Activated naive CD8-positive, alpha-beta T cell (primary cell): ENCODE results near the gene VAV2.
A peak's percentile ranks its signal among the peaks of the same experiment; 100 is the strongest.

Experiments
- H3K27ac Mint-ChIP-seq: one replicate; pipeline ENCODE4 v1.8.0; 2021; ENCODE audit warnings: mixed read lengths
- H3K27me3 Mint-ChIP-seq: one replicate; pipeline ENCODE4 v1.8.0; 2021; ENCODE audit warnings: mixed read lengths
- H3K36me3 Mint-ChIP-seq: one replicate; pipeline ENCODE4 v1.8.0; 2021; ENCODE audit warnings: mixed read lengths
- H3K4me1 Mint-ChIP-seq: one replicate; pipeline ENCODE4 v1.8.0; 2021; ENCODE audit warnings: low read depth, mixed read lengths
- H3K4me3 Mint-ChIP-seq: one replicate; pipeline ENCODE4 v1.8.0; 2021; ENCODE audit warnings: mild to moderate bottlenecking, mixed read lengths
- H3K9me3 Mint-ChIP-seq: one replicate; pipeline ENCODE4 v1.8.0; 2021; ENCODE audit warnings: low read depth, mixed read lengths

VAV2 gene

DNA sequence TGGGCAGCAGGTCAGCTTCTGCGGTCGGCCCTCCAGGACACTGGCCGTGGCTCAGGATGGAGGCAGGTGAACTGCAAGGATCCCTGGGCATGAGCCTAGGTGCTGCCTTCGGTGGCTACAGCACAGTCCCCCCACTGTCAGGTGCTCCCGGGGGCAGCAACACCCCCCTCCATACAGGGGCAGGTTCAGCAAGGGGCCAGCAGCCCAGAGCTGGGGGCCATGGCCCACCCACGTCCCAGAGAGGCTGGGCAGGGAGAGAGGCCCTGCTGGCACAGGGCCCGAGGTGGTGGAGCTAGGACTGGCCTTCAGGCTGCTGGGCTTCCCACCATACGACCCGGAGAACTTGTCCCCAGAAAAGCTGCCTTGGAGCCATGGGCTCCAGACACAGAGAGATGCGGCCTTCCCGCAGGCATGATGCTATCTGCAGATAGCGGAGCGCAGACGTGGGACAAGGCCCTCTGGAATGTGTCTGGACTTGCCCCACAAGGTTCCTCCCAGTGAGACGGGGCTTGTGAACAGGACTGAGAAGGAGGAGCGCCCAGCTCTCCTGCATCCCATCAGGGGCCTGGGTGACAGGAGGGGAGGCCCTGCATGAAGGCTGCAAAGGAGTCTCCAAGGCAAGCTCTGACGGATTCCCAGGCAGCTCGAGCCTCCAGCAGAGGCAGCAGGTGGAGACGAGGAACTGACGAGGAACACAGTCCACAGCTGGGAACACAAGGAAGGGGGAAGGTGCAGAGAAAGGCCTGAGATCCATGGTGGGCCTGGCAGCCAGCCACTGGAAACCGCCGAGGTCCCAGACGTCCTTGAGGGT lies 111.1 kb downstream of the VAV2 start:
- Mint-ChIP-seq H3K4me1 (no peaks in the 10 kb centered on the region), H3K27me3 (no peaks in the 10 kb centered on the region), H3K36me3 (no peaks in the 10 kb centered on the region), H3K9me3 (no peaks in the 10 kb centered on the region), H3K27ac (no peak overlapping the region), H3K4me3 (no peak overlapping the region)

- H3K27me3 Mint-ChIP-seq, result no peaks in the 10 kb centered on the region
- H3K36me3 Mint-ChIP-seq, result no peaks in the 10 kb centered on the region
- no peak overlapping the region for H3K27ac Mint-ChIP-seq
- no peak overlapping the region for H3K4me3 Mint-ChIP-seq
- H3K4me1 Mint-ChIP-seq, result no peaks in the 10 kb centered on the region
- no peaks in the 10 kb centered on the region for H3K9me3 Mint-ChIP-seq
These were observed 112.0 kb downstream of the VAV2 start for GRCh38 chr9:133880136-133880535.

DNA sequence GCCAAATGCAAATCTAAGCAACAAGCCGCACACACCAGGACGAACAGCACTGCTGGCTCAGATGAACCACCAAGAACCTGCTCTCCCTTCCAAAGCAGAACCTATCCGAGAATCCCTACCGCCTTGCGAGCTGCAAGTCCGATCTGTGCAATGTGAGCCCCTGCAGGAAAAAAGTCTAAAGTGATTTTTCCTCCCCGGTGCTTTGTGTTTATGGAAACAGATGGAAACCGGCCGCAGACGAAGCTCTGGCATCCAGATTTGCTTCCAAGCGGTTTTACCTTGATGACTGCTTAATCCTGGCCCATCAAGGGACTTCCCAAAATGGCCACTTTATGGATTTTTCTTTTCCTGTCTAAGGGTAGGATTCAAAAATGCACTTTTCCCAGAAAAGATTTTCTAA lies 112.5 kb downstream of the VAV2 start:
- Mint-ChIP-seq H3K4me3 (no peak overlapping the region), H3K36me3 (no peaks in the 10 kb centered on the region), H3K27me3 (no peaks in the 10 kb centered on the region), H3K4me1 (no peaks in the 10 kb centered on the region), H3K27ac (no peak overlapping the region), H3K9me3 (no peaks in the 10 kb centered on the region)

DNA sequence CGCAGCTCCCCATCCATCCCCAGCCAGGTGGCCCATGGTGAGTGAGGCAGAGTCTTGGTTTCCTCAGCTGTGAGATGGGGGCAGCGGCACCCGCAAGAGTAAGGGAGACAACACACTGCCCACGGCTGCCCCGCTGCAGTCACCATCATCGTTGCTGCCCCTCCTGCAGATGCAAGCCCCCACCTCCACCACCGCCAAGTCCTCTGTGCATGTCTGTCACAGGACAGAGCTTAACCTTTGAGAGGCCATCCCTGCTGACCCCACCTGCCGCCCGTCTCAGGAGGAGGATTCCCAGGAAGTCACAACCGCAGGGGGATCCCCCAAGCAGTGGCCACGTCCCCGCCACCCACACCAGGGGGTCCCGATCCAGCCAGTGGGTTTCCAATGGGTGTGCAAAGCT lies 113.7 kb downstream of the VAV2 start:
- Mint-ChIP-seq H3K4me3 (no peak overlapping the region), H3K9me3 (no peaks in the 10 kb centered on the region), H3K36me3 (no peaks in the 10 kb centered on the region), H3K4me1 (no peaks in the 10 kb centered on the region), H3K27me3 (no peaks in the 10 kb centered on the region), H3K27ac (no peak overlapping the region)

GRCh38 chr9:133877967-133878366 lies 114.2 kb downstream of the VAV2 start:
- Mint-ChIP-seq H3K9me3 (no peaks in the 10 kb centered on the region), H3K36me3 (no peaks in the 10 kb centered on the region), H3K4me1 (no peaks in the 10 kb centered on the region), H3K27me3 (no peaks in the 10 kb centered on the region), H3K27ac (no peak overlapping the region), H3K4me3 (no peak overlapping the region)

DNA sequence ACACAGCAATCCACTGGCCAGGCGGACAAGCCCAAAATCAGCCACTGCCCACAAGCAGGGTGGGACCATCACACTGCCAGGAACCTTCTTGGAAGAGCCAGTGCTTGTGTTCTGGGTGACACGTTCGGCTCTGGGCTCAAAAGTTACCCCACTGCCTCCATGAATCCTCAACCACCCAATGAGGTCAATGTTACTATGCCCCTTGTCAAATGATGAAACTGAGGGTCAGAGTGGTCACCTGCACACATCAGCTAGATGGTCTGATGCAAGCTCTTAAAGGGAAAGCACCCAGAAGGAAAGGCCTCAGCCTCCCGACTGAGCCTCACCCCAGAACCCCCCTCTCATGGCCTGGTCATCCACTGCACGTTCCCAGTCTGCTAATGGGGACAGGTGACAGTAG lies 114.8 kb downstream of the VAV2 start:
- Mint-ChIP-seq H3K27ac (no peak overlapping the region), H3K9me3 (no peaks in the 10 kb centered on the region), H3K36me3 (no peaks in the 10 kb centered on the region), H3K4me1 (no peaks in the 10 kb centered on the region), H3K27me3 (no peaks in the 10 kb centered on the region), H3K4me3 (no peak overlapping the region)

GRCh38 chr9:133876836-133877235 lies 115.3 kb downstream of the VAV2 start:
- Mint-ChIP-seq H3K4me1 (no peaks in the 10 kb centered on the region), H3K36me3 (no peaks in the 10 kb centered on the region), H3K27me3 (no peaks in the 10 kb centered on the region), H3K9me3 (no peaks in the 10 kb centered on the region), H3K27ac (no peak overlapping the region), H3K4me3 (no peak overlapping the region)

DNA sequence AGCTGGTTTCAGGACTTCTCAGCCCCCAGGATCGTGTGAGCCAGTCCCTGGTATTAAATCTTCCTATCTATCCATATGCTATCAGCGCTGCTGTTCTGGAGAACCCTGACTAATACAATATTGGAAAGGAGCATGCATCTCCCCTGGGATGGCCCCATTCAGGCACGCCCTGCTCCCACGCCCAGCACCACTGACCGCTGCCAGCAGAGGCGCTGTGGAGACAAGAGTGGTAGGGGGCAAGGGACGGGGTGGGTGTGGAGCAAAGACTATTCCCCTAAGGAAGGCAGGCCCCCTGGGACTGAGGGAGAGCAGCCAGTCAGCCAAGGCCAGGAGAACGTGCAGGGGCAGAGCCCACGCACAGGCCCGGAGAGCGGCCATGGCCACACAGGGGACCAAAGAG lies 116.0 kb downstream of the VAV2 start:
- Mint-ChIP-seq H3K4me3 (no peak overlapping the region), H3K27me3 (no peaks in the 10 kb centered on the region), H3K9me3 (no peaks in the 10 kb centered on the region), H3K27ac (no peak overlapping the region), H3K4me1 (no peaks in the 10 kb centered on the region), H3K36me3 (no peaks in the 10 kb centered on the region)

- H3K4me3 Mint-ChIP-seq, result no peak overlapping the region
These were observed 117.0 kb downstream of the VAV2 start for GRCh38 chr9:133875131-133875530.

GRCh38 chr9:133874659-133875058 lies 117.5 kb downstream of the VAV2 start:
- no peak overlapping the region for H3K4me3 Mint-ChIP-seq

More at GRCh38 chr9:133875131-133875530, 117.0 kb downstream of the VAV2 start:
- Mint-ChIP-seq H3K4me1 (peaks cover 4% of the 10 kb centered on the region), H3K27me3 (no peaks in the 10 kb centered on the region), H3K9me3 (no peaks in the 10 kb centered on the region), H3K27ac (no peak overlapping the region), H3K36me3 (no peaks in the 10 kb centered on the region)

DNA sequence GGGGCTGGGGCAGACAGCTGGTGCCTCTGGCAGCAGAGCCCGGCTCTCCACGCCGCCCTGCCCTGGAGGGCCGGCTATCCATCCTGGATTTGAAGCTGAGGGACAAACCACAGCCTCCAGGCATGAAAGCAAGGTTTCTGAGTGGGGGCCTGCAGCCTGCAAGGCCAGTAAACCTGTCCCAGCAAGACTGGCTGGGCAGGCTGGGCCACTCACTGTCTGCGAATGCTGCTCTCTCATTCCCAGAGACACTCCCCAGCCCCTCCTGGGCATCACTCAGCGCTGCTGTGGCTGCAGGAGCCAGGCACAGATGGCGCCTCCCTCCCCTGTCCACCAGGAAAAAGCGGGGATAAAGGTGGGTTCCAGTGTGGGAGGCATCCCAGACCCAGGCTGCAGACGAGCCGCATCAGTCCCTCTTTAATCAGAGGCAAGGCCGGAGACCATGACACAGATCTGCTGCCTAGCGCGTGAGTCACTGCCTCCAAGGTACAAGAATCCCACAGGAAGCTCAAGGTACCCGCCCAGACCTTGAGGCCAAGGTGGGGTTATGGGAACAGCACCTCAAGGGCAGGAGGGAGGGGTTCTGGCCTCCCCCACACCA lies 118.0 kb downstream of the VAV2 start:
- H3K4me1 Mint-ChIP-seq, result peaks cover 11% of the 10 kb centered on the region
- no peaks in the 10 kb centered on the region for H3K9me3 Mint-ChIP-seq
- H3K27me3 Mint-ChIP-seq, result peaks cover 2% of the 10 kb centered on the region
- H3K36me3 Mint-ChIP-seq, result no peaks in the 10 kb centered on the region
- peak overlapping the region; percentile 6 for H3K27ac Mint-ChIP-seq
- H3K4me3 Mint-ChIP-seq, result no peak overlapping the region

More at GRCh38 chr9:133874659-133875058, 117.5 kb downstream of the VAV2 start:
- no peaks in the 10 kb centered on the region for H3K9me3 Mint-ChIP-seq
- no peak overlapping the region for H3K27ac Mint-ChIP-seq
- peaks cover under 1% of the 10 kb centered on the region for H3K27me3 Mint-ChIP-seq
- H3K4me1 Mint-ChIP-seq, result peaks cover 9% of the 10 kb centered on the region
- no peaks in the 10 kb centered on the region for H3K36me3 Mint-ChIP-seq

DNA sequence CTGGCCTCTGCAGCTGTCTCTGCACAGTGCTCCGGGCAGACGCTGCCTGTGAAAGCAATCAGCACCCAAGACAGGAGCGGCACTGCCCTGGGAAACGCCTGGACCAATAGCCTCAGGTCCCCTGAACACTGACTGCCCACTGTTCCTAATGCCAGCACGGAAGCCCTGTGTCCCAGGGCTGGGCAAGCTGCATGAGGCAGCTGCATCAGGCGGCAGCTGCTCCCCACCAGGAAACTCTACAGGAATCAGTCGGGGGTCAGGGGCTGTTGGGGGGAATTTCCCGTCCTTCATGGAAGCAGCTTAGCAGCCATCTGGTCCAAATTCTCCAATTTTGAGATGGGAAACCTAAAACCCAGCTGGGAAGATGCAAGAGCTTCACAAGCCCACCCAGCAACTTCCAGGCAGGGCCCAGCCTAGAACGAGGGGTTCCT lies 118.6 kb downstream of the VAV2 start:
- Mint-ChIP-seq H3K9me3 (no peaks in the 10 kb centered on the region), H3K36me3 (no peaks in the 10 kb centered on the region), H3K4me3 (no peak overlapping the region), H3K27me3 (peaks cover 2% of the 10 kb centered on the region), H3K27ac (no peak overlapping the region), H3K4me1 (peaks cover 11% of the 10 kb centered on the region)

GRCh38 chr9:133873009-133873408 lies 119.1 kb downstream of the VAV2 start:
- Mint-ChIP-seq H3K27me3 (peaks cover 2% of the 10 kb centered on the region), H3K4me3 (no peak overlapping the region), H3K36me3 (no peaks in the 10 kb centered on the region), H3K4me1 (peaks cover 11% of the 10 kb centered on the region), H3K27ac (no peak overlapping the region), H3K9me3 (no peaks in the 10 kb centered on the region)

GRCh38 chr9:133870598-133871595 lies 121.2 kb downstream of the VAV2 start:
- Mint-ChIP-seq H3K36me3 (no peaks in the 10 kb centered on the region), H3K27ac (no peak overlapping the region), H3K4me1 (peaks cover 11% of the 10 kb centered on the region), H3K27me3 (peaks cover 2% of the 10 kb centered on the region), H3K4me3 (no peak overlapping the region), H3K9me3 (no peaks in the 10 kb centered on the region)
